ENCODE data around the gene SEL1L. TPM values are rescaled to one million over a fixed set of nuclear protein-coding genes. Genes with fewer than 3 reads are reported as not detected.

Gene SEL1L
- total and polyA plus RNA-seq, 2 of the 13 experiments (the other 11 are each of a cell fraction or from before 2014, with no cell fraction given) = 15.3 to 61.0 TPM

DNA sequence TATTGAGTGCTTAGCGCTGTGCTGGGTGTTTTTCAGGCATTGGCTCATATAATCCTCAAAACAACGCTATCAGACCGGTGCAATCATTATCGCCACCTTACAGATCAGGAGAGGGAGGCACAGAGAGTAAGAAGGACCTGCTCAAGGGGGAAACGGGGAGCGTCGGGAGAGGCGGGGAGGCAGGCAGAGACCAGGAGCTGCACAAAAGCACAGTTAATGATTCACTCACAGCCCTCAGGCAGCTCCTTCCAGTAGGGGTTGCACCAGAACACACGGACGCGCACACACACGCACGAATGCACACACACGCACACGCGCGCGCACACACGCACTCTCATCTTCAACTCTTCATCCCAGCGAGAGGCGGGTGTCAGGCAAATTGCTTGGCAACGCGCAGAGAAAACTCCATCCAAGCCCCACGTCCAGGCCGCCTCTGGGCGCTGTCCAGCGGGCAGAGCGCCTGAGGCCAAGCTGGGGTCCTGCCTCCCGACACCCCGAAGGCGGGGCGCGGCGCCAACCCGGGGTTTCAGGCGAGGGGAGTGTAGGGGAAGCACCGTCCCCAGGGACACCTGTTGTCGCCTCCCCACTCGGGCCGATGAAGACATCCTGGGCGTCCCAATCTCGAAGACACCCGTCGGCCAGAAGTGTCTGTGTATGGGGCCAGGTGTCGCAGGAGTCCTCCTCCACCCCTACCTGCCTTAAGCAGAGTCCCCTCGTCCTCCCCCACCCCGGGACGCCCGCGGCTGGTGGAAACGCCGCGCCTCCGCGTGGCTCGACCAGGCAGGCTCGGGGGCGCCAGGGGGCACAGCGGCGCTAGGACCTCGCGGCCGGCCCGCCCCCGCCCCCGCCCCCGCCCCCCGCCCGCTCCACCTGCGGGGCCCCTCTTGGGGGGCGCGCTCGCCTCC lies 98.0 kb downstream of the SEL1L start (continued):
- no peak for TF ChIP-seq ZNF883 (CRISPR knock-in tag; IDR thresholded peaks at IDR 0.05; ENCODE audit: not compliant biosample characterization)
- no peak for TF ChIP-seq ZNF550 (CRISPR knock-in tag; IDR thresholded peaks at IDR 0.05; ENCODE audit: borderline replicate concordance)
- TF ChIP-seq MIER3 (CRISPR knock-in tag; IDR thresholded peaks at IDR 0.05; ENCODE audit: borderline replicate concordance) = no peak
- TF ChIP-seq ZNF720 (CRISPR knock-in tag; IDR thresholded peaks at IDR 0.05) = no peak
- TF ChIP-seq, protein P1, sequence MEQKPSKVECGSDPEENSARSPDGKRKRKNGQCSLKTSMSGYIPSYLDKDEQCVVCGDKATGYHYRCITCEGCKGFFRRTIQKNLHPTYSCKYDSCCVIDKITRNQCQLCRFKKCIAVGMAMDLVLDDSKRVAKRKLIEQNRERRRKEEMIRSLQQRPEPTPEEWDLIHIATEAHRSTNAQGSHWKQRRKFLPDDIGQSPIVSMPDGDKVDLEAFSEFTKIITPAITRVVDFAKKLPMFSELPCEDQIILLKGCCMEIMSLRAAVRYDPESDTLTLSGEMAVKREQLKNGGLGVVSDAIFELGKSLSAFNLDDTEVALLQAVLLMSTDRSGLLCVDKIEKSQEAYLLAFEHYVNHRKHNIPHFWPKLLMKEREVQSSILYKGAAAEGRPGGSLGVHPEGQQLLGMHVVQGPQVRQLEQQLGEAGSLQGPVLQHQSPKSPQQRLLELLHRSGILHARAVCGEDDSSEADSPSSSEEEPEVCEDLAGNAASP (CRISPR knock-in tag; IDR thresholded peaks at IDR 0.05; ENCODE audit: borderline replicate concordance) = no peak
- TF ChIP-seq ZNF670 (CRISPR knock-in tag; IDR thresholded peaks at IDR 0.05; ENCODE audit: borderline replicate concordance) = no peak
- no peak for TF ChIP-seq KLF16 (CRISPR knock-in tag; IDR thresholded peaks at IDR 0.05)
- no peak for TF ChIP-seq RBAK (CRISPR knock-in tag; IDR thresholded peaks at IDR 0.05)
- peak; percentile 17; the same call in 1 of the 2 replicates for TF ChIP-seq ZSCAN21 (CRISPR knock-in tag; IDR thresholded peaks at IDR 0.05; ENCODE audit: borderline replicate concordance)
- TF ChIP-seq CCAR2 (optimal IDR thresholded peaks at IDR 0.05; ENCODE audit: low read depth, low read length) = no peak
- TF ChIP-seq ZNF773 (CRISPR knock-in tag; IDR thresholded peaks at IDR 0.05; ENCODE audit: borderline replicate concordance) = no peak
- TF ChIP-seq, protein P2, sequence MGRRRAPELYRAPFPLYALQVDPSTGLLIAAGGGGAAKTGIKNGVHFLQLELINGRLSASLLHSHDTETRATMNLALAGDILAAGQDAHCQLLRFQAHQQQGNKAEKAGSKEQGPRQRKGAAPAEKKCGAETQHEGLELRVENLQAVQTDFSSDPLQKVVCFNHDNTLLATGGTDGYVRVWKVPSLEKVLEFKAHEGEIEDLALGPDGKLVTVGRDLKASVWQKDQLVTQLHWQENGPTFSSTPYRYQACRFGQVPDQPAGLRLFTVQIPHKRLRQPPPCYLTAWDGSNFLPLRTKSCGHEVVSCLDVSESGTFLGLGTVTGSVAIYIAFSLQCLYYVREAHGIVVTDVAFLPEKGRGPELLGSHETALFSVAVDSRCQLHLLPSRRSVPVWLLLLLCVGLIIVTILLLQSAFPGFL (CRISPR knock-in tag; IDR thresholded peaks at IDR 0.05) = no peak
- TF ChIP-seq CBX2 (IDR thresholded peaks at IDR 0.05; ENCODE audit: low read depth, low read length) = no peak
- no peak for TF ChIP-seq CBX2 (CRISPR knock-in tag; IDR thresholded peaks at IDR 0.05; ENCODE audit: low read depth)
- peak; percentile 32; the same call in 1 of the 2 replicates for TF ChIP-seq KMT2A (CRISPR knock-in tag; IDR thresholded peaks at IDR 0.05)
- 0 out of 2 replicates have a peak, but pooled peaks have one; percentile 58 for TF ChIP-seq ZNF263 (CRISPR knock-in tag; IDR thresholded peaks at IDR 0.05)
- no peak for TF ChIP-seq CHCHD3 (CRISPR knock-in tag; IDR thresholded peaks at IDR 0.05)
- TF ChIP-seq KDM5B (CRISPR knock-in tag; IDR thresholded peaks at IDR 0.05; ENCODE audit: borderline replicate concordance) = peak; percentile 69; the same call in 1 of the 2 replicates
- TF ChIP-seq, protein P3, sequence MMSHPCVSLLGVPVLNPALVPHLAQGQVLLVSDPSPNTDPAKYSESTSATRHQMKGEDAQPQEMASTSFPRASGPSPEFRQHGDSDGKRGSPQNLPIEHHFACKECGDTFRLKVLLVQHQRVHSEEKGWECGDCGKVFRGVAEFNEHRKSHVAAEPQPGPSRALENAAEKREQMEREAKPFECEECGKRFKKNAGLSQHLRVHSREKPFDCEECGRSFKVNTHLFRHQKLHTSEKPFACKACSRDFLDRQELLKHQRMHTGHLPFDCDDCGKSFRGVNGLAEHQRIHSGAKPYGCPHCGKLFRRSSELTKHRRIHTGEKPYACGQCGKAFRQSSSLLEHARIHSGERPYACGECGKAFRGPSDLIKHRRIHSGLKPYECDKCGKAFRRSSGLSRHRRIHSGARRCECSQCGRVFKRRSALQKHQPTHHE (CRISPR knock-in tag; IDR thresholded peaks at IDR 0.05; ENCODE audit: borderline replicate concordance) = peak; percentile 53; the same call in 1 of the 2 replicates
- TF ChIP-seq, protein P4, sequence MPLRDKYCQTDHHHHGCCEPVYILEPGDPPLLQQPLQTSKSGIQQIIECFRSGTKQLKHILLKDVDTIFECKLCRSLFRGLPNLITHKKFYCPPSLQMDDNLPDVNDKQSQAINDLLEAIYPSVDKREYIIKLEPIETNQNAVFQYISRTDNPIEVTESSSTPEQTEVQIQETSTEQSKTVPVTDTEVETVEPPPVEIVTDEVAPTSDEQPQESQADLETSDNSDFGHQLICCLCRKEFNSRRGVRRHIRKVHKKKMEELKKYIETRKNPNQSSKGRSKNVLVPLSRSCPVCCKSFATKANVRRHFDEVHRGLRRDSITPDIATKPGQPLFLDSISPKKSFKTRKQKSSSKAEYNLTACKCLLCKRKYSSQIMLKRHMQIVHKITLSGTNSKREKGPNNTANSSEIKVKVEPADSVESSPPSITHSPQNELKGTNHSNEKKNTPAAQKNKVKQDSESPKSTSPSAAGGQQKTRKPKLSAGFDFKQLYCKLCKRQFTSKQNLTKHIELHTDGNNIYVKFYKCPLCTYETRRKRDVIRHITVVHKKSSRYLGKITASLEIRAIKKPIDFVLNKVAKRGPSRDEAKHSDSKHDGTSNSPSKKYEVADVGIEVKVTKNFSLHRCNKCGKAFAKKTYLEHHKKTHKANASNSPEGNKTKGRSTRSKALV (CRISPR knock-in tag; IDR thresholded peaks at IDR 0.05) = 0 out of 2 replicates have a peak, but pooled peaks have one; percentile 69
- TF ChIP-seq PITX1 (CRISPR knock-in tag; IDR thresholded peaks at IDR 0.05) = peak; percentile 59; the same call in 1 of the 2 replicates
